Peyer's patch (tissue), 4 donors: ENCODE measurements around the gene KLHL17.

Experiments used
- CTCF ChIP-seq, 6 experiments: fragments of 450-650 bp in 4 of 6; fragments of 200-600 bp in 2 of 6; sonication (generic) in 1 of 6; IDR thresholded peaks; one replicate each; pipeline ENCODE4 v1.5.1; 2017 to 2019; ENCODE audit warnings: antibody characterized with exemption in 6 of 6, mild to moderate bottlenecking in 3 of 6, moderate library complexity in 1 of 6
- POLR2A ChIP-seq, 2 donors: fragments of 450-650 bp; IDR thresholded peaks; one replicate each; pipeline ENCODE4 v1.5.1; 2017; ENCODE audit warnings: antibody characterized with exemption in 2 of 2, mild to moderate bottlenecking in 2 of 2, moderate library complexity in 2 of 2

- TF ChIP-seq CTCF (IDR thresholded peaks at IDR 0.05) (no peak), POLR2A (IDR thresholded peaks at IDR 0.05) (no peak)
Observed at GRCh38 chr1:998995-999724, 38.8 kb downstream of the KLHL17 start.
